Smooth muscle cell (in vitro differentiated cells): Measurements from ENCODE around the gene AMOT. TPM values are rescaled to one million over a fixed set of nuclear protein-coding genes. Genes with fewer than 3 reads are reported as not detected.

Experiments
- DNase-seq: peaks from one replicate; lab custom pipeline; 2025; ENCODE audit not compliant: unreplicated experiment; lab: John Stamatoyannopoulos, UW
- H2AFZ ChIP-seq: fragments of 200-600 bp; sonication (generic); 2 replicates; pipeline ENCODE4 v1.6.0; 2016; ENCODE audit warnings: antibody characterized with exemption, low read depth, mild to moderate bottlenecking
- H3F3A ChIP-seq: fragments of 200-600 bp; sonication (generic); 2 replicates; pipeline ENCODE4 v1.6.0; 2017; ENCODE audit warnings: antibody characterized with exemption, low read depth
- H3K27ac ChIP-seq: fragments of 200-600 bp; sonication (generic); 2 replicates; pipeline ENCODE4 v1.5.1; 2016; ENCODE audit warnings: low read depth, mild to moderate bottlenecking
- H3K27me3 ChIP-seq: fragments of 200-600 bp; sonication (generic); 2 replicates; pipeline ENCODE4 v1.6.1; 2016; ENCODE audit warnings: low read depth, mild to moderate bottlenecking
- H3K36me3 ChIP-seq: fragments of 200-600 bp; sonication (generic); 2 replicates; pipeline ENCODE4 v1.5.1; 2016; ENCODE audit warnings: low read depth
- H3K4me1 ChIP-seq: fragments of 200-600 bp; sonication (generic); 2 replicates; pipeline ENCODE4 v1.5.1; 2016; ENCODE audit warnings: low read depth
- H3K4me2 ChIP-seq: fragments of 200-600 bp; sonication (generic); 2 replicates; pipeline ENCODE4 v1.6.0; 2016; ENCODE audit warnings: mild to moderate bottlenecking
- H3K4me3 ChIP-seq: fragments of 200-600 bp; sonication (generic); 2 replicates; pipeline ENCODE4 v1.5.1; 2016; ENCODE audit warnings: mild to moderate bottlenecking
- H3K79me2 ChIP-seq: fragments of 200-600 bp; sonication (generic); 2 replicates; pipeline ENCODE4 v1.6.0; 2016; ENCODE audit warnings: low read depth, mild to moderate bottlenecking
- H3K9ac ChIP-seq: fragments of 200-600 bp; sonication (generic); 2 replicates; pipeline ENCODE4 v1.6.0; 2016; ENCODE audit warnings: low read depth
- H3K9me3 ChIP-seq: fragments of 200-600 bp; sonication (generic); replicated peaks from 2 replicates; pipeline ENCODE4 v1.5.1; 2016; ENCODE audit warnings: low read depth
- H4K20me1 ChIP-seq: fragments of 200-600 bp; sonication (generic); 2 replicates; pipeline ENCODE4 v1.6.0; 2016; ENCODE audit warnings: low read depth
- CTCF ChIP-seq: fragments of 200-600 bp; sonication (generic); IDR thresholded peaks from 2 replicates; pipeline ENCODE4 v1.5.1; 2017; ENCODE audit warnings: borderline replicate concordance, mild to moderate bottlenecking, antibody characterized with exemption; ENCODE audit not compliant: insufficient read depth, poor library complexity, severe bottlenecking
- WGBS: methylation state at CpG from one replicate; pipeline ENCODE4 v1.1.7; 2016; ENCODE audit warnings: low lambda C conversion rate; 5-methylcytosine and 5-hydroxymethylcytosine counted together
- polyA plus RNA-seq: library from polyadenylated mRNA; unstranded; fragments of >200 nt; fragmentation: Nextera tagmentation; extraction: Ambion mirVana; gene quantifications from 2 replicates; pipeline ENCODE4 v1.2.1, GENCODE V29; 2016
- total RNA-seq: library from RNA; depleted of rRNA; stranded (reverse); fragments of >200 nt; gene quantifications from 2 replicates; pipeline ENCODE4 v1.2.3, GENCODE V29; 2014

The AMOT gene
- total and polyA plus RNA-seq, 2 experiments from 2014 or later, result 10.0 to 66.6 TPM

- H3K4me3 ChIP-seq, result no peak overlapping the region
- 57% methylated on average over 2 of the region's 2 CpGs for WGBS
- H3K4me1 ChIP-seq, result no peaks in the 10 kb centered on the region
- no peaks in the 10 kb centered on the region for H4K20me1 ChIP-seq
- H3F3A ChIP-seq, result peaks cover 12% of the 10 kb centered on the region
- peak overlapping the region; percentile 21 for H3K27ac ChIP-seq
- no peaks in the 10 kb centered on the region for H3K79me2 ChIP-seq
- H2AFZ ChIP-seq, result no peak overlapping the region
- H3K4me2 ChIP-seq, result no peak overlapping the region
- peak; percentile 8 for TF ChIP-seq CTCF
- H3K9ac ChIP-seq, result no peak overlapping the region
- no peak for DNase-seq
- no peaks in the 10 kb centered on the region for H3K27me3 ChIP-seq
- H3K9me3 ChIP-seq, result no peaks in the 10 kb centered on the region
- H3K36me3 ChIP-seq, result no peaks in the 10 kb centered on the region
Measured at GRCh38 chrX:112867570-112867969, 26.9 kb upstream of the AMOT start.

GRCh38 chrX:112866175-112866574, 25.5 kb upstream of the AMOT start:
- no peak for TF ChIP-seq CTCF
- Histone ChIP-seq H4K20me1 (no peaks in the 10 kb centered on the region), H3K9me3 (no peaks in the 10 kb centered on the region), H3K4me2 (no peak overlapping the region), H3K4me1 (no peaks in the 10 kb centered on the region), H3K27ac (peak overlapping the region; percentile 53), H2AFZ (no peak overlapping the region), H3K9ac (no peak overlapping the region), H3K36me3 (no peaks in the 10 kb centered on the region), H3K27me3 (no peaks in the 10 kb centered on the region), H3K4me3 (no peak overlapping the region), H3F3A (peaks cover 12% of the 10 kb centered on the region), H3K79me2 (no peaks in the 10 kb centered on the region)
- no peak for DNase-seq
- 0% methylated on average over 1 of the region's 1 CpG for WGBS

GRCh38 chrX:112865464-112866025, 24.9 kb upstream of the AMOT start:
- Histone ChIP-seq H3K9ac (no peak overlapping the region), H3K4me3 (no peak overlapping the region), H3F3A (peaks cover 12% of the 10 kb centered on the region), H3K9me3 (no peaks in the 10 kb centered on the region), H3K4me1 (no peaks in the 10 kb centered on the region), H2AFZ (no peak overlapping the region), H4K20me1 (no peaks in the 10 kb centered on the region), H3K36me3 (no peaks in the 10 kb centered on the region), H3K27ac (peak overlapping the region; percentile 53), H3K4me2 (no peak overlapping the region), H3K27me3 (no peaks in the 10 kb centered on the region), H3K79me2 (no peaks in the 10 kb centered on the region)
- DNase-seq, result no peak
- 76% methylated on average over 4 of the region's 4 CpGs for WGBS
- no peak for TF ChIP-seq CTCF

- Histone ChIP-seq H3K36me3 (no peaks in the 10 kb centered on the region), H3K4me3 (no peak overlapping the region), H3F3A (peaks cover 12% of the 10 kb centered on the region), H4K20me1 (no peaks in the 10 kb centered on the region), H2AFZ (no peak overlapping the region), H3K27me3 (no peaks in the 10 kb centered on the region), H3K9ac (no peak overlapping the region), H3K4me1 (no peaks in the 10 kb centered on the region), H3K79me2 (no peaks in the 10 kb centered on the region), H3K4me2 (no peak overlapping the region), H3K27ac (no peak overlapping the region), H3K9me3 (no peaks in the 10 kb centered on the region)
- no peak for DNase-seq
- no peak for TF ChIP-seq CTCF
- WGBS, result 94% methylated on average over 2 of the region's 2 CpGs
Measured at GRCh38 chrX:112863850-112864249, 23.2 kb upstream of the AMOT start.
